ENCODE measurements around the gene KCTD2.
"Not testable (repeated sequence)": the region's sequence is repeated elsewhere in the genome, so short reads cannot be mapped to it uniquely, and the experiment has no call there.

Gene KCTD2

GRCh38 chr17:75051941-75052340, 4.9 kb downstream of the KCTD2 start:
- DNase-seq (ENCODE audit: low spot score), result no peak

DNA sequence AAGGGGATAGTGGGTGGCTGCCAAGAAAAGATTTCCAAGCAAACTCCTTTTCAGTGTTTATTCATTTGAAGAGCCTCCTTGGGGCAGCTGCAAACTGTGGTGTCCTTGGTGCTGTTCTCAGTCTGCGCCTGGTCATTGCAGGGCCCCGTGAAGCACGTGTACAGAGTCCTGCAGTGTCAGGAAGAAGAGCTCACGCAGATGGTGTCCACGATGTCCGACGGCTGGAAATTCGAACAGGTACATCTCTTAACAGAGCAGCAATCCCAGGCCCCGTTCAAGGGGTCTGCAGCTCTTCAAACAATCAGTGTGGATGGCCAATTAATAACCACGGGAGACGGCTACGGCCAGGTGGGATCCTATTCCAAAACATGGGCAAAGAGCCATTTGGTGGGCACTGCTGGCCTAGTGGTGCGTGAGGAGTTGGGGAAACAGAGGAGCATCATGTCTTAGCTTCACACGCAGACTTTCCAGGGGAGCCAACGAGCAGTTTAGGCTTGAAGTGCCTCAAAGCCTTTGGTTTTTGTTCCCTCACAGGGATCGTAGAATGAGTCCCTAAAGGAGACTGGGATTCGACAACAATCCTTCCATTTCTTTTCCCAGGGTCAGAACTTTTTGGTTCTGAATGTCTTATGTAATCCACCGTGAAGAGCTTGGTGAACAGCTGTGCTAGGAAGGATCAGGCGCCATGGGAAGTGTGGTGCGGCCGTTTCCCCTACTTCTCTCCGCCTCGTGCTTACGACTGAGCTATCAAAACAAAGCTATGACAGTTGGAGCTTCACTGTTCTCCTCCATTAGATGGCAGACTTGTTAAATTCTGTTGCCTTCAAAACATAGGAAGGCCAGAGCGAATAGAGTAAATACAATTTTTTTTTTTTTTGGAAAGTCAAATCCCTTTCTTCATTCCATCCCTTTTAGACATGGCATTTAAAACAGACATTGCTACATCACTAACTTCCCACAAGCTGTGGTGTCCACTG, 12.6 kb downstream of the KCTD2 start:
- DNase-seq (ENCODE audit: low spot score), result peak; percentile 78

- DNase-seq (ENCODE audit: low spot score), result no peak
These were observed 13.5 kb downstream of the KCTD2 start for GRCh38 chr17:75060434-75061054.

DNA sequence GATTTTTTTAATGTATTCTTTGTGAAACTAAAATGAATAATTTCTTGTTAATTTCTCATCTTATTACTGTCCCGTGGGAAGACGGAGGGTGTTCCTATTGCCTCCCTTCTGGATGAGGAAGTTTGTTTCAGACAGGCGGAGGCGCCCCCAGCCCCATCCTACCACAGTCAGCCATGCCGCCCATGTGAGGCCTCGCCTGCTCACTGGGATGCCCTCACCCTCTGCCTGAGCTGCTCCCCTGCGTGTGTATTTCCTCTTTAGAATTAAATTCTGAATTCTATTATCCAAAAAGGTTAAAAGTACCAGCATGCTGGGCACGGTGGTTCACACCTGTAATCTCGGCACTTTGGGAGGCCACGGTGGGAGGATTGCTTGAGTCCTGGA, 14.0 kb downstream of the KCTD2 start:
- DNase-seq (ENCODE audit: low spot score), result no peak

- DNase-seq (ENCODE audit: low spot score), result no peak
These were observed 14.6 kb downstream of the KCTD2 start for GRCh38 chr17:75061618-75062017.

GRCh38 chr17:75063201-75063600, 16.2 kb downstream of the KCTD2 start:
- DNase-seq (ENCODE audit: low spot score), result no peak

- DNase-seq (ENCODE audit: low spot score), result no peak
These were observed 16.6 kb downstream of the KCTD2 start for GRCh38 chr17:75063626-75064025.

DNA sequence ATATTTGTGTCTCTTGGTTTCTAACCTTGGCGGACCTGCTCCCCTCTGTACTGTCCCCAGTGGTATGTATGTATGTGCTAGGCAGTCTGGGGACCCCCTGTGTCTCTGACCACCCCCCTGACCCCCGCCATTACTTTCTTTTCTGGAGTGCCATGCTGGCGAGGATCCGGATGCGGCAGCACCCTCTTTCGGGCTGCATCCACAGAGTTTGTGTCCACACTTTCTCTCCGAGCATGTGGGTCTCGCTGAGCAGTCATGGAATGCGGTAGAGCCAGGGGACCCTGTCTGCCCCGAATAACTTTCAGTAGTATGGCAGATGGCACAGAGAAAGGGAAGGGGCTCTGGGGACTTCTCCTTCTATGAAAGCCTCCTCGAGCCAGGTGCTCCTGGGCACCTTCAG, 17.0 kb downstream of the KCTD2 start:
- no peak for DNase-seq (ENCODE audit: low spot score)

- no peak for DNase-seq (ENCODE audit: low spot score)
These were observed 17.4 kb downstream of the KCTD2 start for GRCh38 chr17:75064460-75064859.

- DNase-seq (ENCODE audit: low spot score), result no peak
These were observed 18.0 kb downstream of the KCTD2 start for GRCh38 chr17:75064867-75065561.

DNA sequence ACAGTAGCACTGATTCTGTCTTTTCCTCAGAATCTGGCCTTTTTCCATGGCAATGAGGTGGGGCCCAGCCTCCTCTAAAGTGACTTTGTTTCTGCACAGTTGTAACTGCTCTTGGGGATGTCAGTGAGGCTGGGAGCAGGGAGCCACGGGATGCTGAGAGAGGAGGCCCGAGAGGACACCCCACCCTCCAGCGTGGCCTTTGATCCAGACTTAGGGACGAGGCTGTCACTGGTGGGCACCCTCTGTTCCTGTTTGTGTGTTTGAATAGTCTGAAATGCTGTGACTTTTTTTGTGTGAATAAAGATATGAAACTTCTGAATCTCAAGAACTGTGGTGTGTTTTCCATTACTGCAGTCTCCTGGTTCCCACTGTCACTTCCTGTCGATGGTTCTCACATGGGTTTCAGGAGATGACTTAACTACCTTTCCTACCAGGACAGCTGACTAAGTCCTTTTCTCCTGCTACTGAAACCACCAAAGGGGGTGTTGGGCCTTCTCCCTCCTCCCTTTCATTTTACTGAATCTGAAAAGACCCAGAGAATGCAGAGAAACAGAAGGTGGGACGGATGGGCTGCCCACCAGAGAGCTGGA, 18.6 kb downstream of the KCTD2 start:
- DNase-seq (ENCODE audit: low spot score), result no peak

- no peak for DNase-seq (ENCODE audit: low spot score)
These were observed 20.8 kb downstream of the KCTD2 start for GRCh38 chr17:75067856-75068255.

GRCh38 chr17:75068750-75069149, 21.7 kb downstream of the KCTD2 start:
- DNase-seq (ENCODE audit: low spot score), result no peak

GRCh38 chr17:75069783-75070182, 22.8 kb downstream of the KCTD2 start:
- DNase-seq (ENCODE audit: low spot score), result peak; percentile 70

- DNase-seq (ENCODE audit: low spot score), result not testable (repeated sequence)
These were observed 24.6 kb downstream of the KCTD2 start for GRCh38 chr17:75071478-75072271.

DNA sequence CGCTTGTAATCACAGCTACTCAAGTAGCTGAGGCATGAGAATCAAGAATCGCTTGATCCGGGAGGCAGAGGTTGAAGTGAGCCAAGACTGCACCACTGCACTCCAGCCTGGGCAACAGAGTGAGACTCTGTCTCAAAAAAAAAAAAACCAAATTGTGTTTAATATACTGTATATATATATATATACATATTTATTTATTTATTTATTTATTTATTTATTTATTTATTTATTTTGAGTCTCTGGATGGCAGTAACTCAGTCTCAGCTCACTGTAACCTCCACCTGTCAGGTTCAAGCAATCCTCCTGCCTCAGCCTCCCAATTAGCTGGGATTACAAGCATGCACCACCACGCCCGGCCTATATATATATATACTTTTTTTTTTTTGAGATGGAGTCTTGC, 25.9 kb downstream of the KCTD2 start:
- not testable (repeated sequence) for DNase-seq (ENCODE audit: low spot score)

DNA sequence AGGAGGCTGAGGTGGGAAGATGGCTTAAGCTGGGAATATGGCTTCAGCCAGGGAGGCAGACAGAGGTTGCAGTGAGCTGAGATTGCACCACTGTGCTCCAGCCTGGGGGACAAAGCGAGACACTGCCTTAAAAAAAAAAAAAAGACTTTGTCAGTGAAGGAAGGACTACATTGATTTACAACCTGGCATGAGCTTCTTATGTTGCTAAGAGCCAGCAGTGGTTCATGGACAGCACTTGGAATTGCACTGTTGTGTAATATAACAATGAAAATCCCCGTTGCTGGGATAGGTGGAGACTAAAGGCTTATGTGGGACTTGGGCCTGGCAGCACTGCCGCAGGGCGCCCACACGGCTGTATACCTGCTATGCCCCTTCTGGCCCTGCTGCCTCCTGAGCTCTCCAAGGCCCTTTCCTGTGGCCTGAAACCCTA, 26.6 kb downstream of the KCTD2 start:
- DNase-seq (ENCODE audit: low spot score), result no peak

GRCh38 chr17:75074532-75074931, 27.5 kb downstream of the KCTD2 start:
- DNase-seq (ENCODE audit: low spot score), result no peak

- DNase-seq (ENCODE audit: low spot score), result no peak
These were observed 28.7 kb downstream of the KCTD2 start for GRCh38 chr17:75075597-75076336.

GRCh38 chr17:75077072-75077495, 30.1 kb downstream of the KCTD2 start:
- no peak for DNase-seq (ENCODE audit: low spot score)

All from hepatic stellate cell (primary cell).